K562 (cell line): Measurements from ENCODE around the gene ABLIM1. TPM values are rescaled to one million over a fixed set of nuclear protein-coding genes. Genes with fewer than 3 reads are reported as not detected.
A peak's percentile ranks its signal among the peaks of the same experiment; 100 is the strongest.

ENCODE experiments used
- CBFA2T3 ChIP-seq: fragments of 450-650 bp; IDR thresholded peaks from 2 replicates; pipeline ENCODE4 v1.6.1; 2017
- CREB3 ChIP-seq: fragments of 450-650 bp; conservative IDR thresholded peaks from 2 replicates; pipeline ENCODE4 v1.6.1; 2016; ENCODE audit warnings: missing genetic modification characterization, low read depth, mild to moderate bottlenecking, missing compliant biosample characterization, moderate library complexity
- DDX20 ChIP-seq: fragments of 450-650 bp; IDR thresholded peaks from 2 replicates; pipeline ENCODE4 v1.6.1; 2016; ENCODE audit warnings: missing genetic modification characterization, low read depth, mild to moderate bottlenecking, missing compliant biosample characterization, moderate library complexity
- DIDO1 ChIP-seq: fragments of 450-650 bp; IDR thresholded peaks from 2 replicates; pipeline ENCODE4 v1.6.1; 2016; ENCODE audit warnings: low read depth, missing biosample characterization, missing genetic modification characterization
- DLX4 ChIP-seq: fragments of 250-450 bp; sonication (Bioruptor Pico); IDR thresholded peaks from 2 replicates; pipeline ENCODE4 v1.6.1; 2021; ENCODE audit warnings: mild to moderate bottlenecking
- FOSL1 ChIP-seq: fragments of 200-800 bp; sonication (Bioruptor generic); conservative IDR thresholded peaks from 2 replicates; pipeline ENCODE4 v1.6.1; 2016; ENCODE audit warnings: missing genetic modification characterization, missing compliant biosample characterization
- HDAC8 ChIP-seq: fragments of 450-650 bp; IDR thresholded peaks from 2 replicates; pipeline ENCODE4 v1.6.1; 2016; ENCODE audit warnings: mild to moderate bottlenecking, missing genetic modification characterization, moderate library complexity, missing compliant biosample characterization
- KDM5B ChIP-seq: fragments of 200-600 bp; sonication (generic); IDR thresholded peaks from 2 replicates; pipeline ENCODE4 v1.6.1; 2012; ENCODE audit warnings: low read depth, mild to moderate bottlenecking, moderate library complexity, low read length, control low read depth, inconsistent platforms; ENCODE audit not compliant: insufficient replicate concordance
- KLF1 ChIP-seq: fragments of 450-650 bp; IDR thresholded peaks from 2 replicates; pipeline ENCODE4 v1.6.1; 2016; ENCODE audit warnings: missing genetic modification characterization, missing compliant biosample characterization
- MTA2 ChIP-seq: fragments of 450-650 bp; IDR thresholded peaks from 2 replicates; pipeline ENCODE4 v1.6.1; 2016; ENCODE audit warnings: low read depth
- MYNN ChIP-seq, 2 experiments: sonication (generic); formaldehyde crosslinking in 1 of 2; IDR thresholded peaks; 2 replicates each; pipeline versions ENCODE4 v1.5.0 to v1.6.1; 2016 to 2020; ENCODE audit warnings: antibody characterized with exemption in 1 of 2, missing genetic modification reagents in 1 of 2
- NR2F6 ChIP-seq: fragments of 450-650 bp; formaldehyde crosslinking; IDR thresholded peaks from 2 replicates; pipeline ENCODE4 v1.4.0; 2020; ENCODE audit warnings: mild to moderate bottlenecking
- PHB2 ChIP-seq: fragments of 450-650 bp; IDR thresholded peaks from 2 replicates; pipeline ENCODE4 v1.6.1; 2017; ENCODE audit warnings: low read depth
- PML ChIP-seq: IDR thresholded peaks from 2 replicates; pipeline ENCODE4 v1.6.1; 2012; ENCODE audit warnings: low read length, inconsistent platforms
- SMC3 ChIP-seq: conservative IDR thresholded peaks from 2 replicates; pipeline ENCODE4 v1.6.1; 2011; ENCODE audit warnings: low read depth, low read length, improper control_type of control experiment; ENCODE audit not compliant: insufficient read depth
- STAT5A ChIP-seq: IDR thresholded peaks from 2 replicates; pipeline ENCODE4 v1.6.1; 2012; ENCODE audit warnings: low read length, inconsistent platforms, borderline replicate concordance
- TAF7 ChIP-seq: fragments of 450-650 bp; IDR thresholded peaks from 2 replicates; pipeline ENCODE4 v1.6.1; 2016; ENCODE audit warnings: missing genetic modification characterization, missing compliant biosample characterization
- THAP12 ChIP-seq: fragments of 250-450 bp; sonication (Bioruptor Pico); IDR thresholded peaks from 2 replicates; pipeline ENCODE4 v1.9.0; 2021; ENCODE audit warnings: mild to moderate bottlenecking, inconsistent platforms
- XRCC3 ChIP-seq: fragments of 450-650 bp; IDR thresholded peaks from 2 replicates; pipeline ENCODE4 v1.6.1; 2017; ENCODE audit warnings: mild to moderate bottlenecking, moderate library complexity
- XRCC5 ChIP-seq: fragments of 200-400 bp; formaldehyde crosslinking; IDR thresholded peaks from 2 replicates; pipeline ENCODE4 v1.6.1; 2017; ENCODE audit warnings: low read depth, mild to moderate bottlenecking, low read length
- ZNF184 ChIP-seq: sonication (generic); formaldehyde crosslinking; IDR thresholded peaks from 2 replicates; pipeline ENCODE4 v1.5.0; 2020; ENCODE audit warnings: missing genetic modification reagents
- polyA plus RNA-seq, 8 experiments: library from polyadenylated mRNA; depleted of rRNA in 4 of 8; stranded (reverse) in 5 of 8; unstranded in 3 of 8; fragments of >200 nt; fragmentation: Nextera tagmentation in 2 of 8; fragmentation: Illumina TruSeq in 1 of 8; extraction: Ambion mirVana in 2 of 8; extraction: Trizol in 1 of 8; gene quantifications; 2 replicates each; pipeline versions ENCODE4 v1.2.1 to v1.2.3, GENCODE V29; 2011 to 2014; ENCODE audit warnings: inconsistent platforms in 1 of 8, missing spikeins in 1 of 8
- total RNA-seq, 7 experiments: library from RNA; depleted of rRNA in 6 of 7; stranded (reverse); fragments of >200 nt in 6 of 7; fragmentation: Illumina TruSeq in 2 of 7; extraction: Trizol in 2 of 7; gene quantifications; 2 replicates each; pipeline versions ENCODE4 v1.2.1 to v1.2.3, GENCODE V29; 2011 to 2021; ENCODE audit warnings: low replicate concordance in 1 of 7
- TF ChIP-seq, protein P1 (sequence below): fragments of 450-650 bp; IDR thresholded peaks from 2 replicates; pipeline ENCODE4 v1.6.1; 2016
- TF ChIP-seq, protein P2 (sequence below): sonication (generic); formaldehyde crosslinking; IDR thresholded peaks from 2 replicates; pipeline ENCODE4 v1.8.1; 2023; ENCODE audit warnings: mild to moderate bottlenecking, missing genetic modification reagents

The ABLIM1 gene
- total and polyA plus RNA-seq, 9 of the 15 experiments (the other 6 are each of a cell fraction or from before 2014, with no cell fraction given): 0.07 to 0.49 (median 0.14) TPM; not detected in 6

DNA sequence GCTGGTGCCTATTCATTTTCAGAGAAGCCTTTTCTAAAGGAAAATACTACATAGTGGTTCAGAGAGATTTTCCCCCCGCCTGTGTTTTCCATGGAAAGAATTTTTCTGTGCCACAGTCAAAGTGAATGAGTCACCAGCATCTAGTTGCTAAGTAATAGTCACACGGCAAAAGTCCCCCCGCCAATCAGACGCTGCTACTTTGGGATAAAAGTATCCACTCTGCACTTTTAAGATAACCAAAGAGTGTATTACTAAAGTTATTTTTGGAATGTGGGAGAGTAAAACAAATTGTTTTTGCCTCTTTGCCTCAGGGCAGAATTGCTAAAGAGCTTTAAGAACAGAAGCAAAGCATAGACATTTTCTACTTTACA is 23.5 kb downstream of the ABLIM1 start (continued):
- TF ChIP-seq MYNN (IDR thresholded peaks at IDR 0.05) (peak; percentile 96), MYNN (CRISPR knock-in tag; IDR thresholded peaks at IDR 0.05) (no peak), CBFA2T3 (peak; percentile 52), KLF1 (tag) (no peak), THAP12 (CRISPR knock-in tag) (no peak), PML (no peak), DDX20 (tag) (no peak), SMC3 (no peak), STAT5A (no peak), DLX4 (CRISPR knock-in tag) (no peak), KDM5B (no peak), NR2F6 (CRISPR knock-in tag) (no peak), MTA2 (no peak), CREB3 (no peak), ZNF184 (CRISPR knock-in tag) (no peak), DIDO1 (tag) (no peak), XRCC3 (no peak), XRCC5 (no peak), TAF7 (no peak), FOSL1 (tag) (peak; percentile 83), HDAC8 (tag) (no peak), PHB2 (no peak)
- TF ChIP-seq, protein P1, sequence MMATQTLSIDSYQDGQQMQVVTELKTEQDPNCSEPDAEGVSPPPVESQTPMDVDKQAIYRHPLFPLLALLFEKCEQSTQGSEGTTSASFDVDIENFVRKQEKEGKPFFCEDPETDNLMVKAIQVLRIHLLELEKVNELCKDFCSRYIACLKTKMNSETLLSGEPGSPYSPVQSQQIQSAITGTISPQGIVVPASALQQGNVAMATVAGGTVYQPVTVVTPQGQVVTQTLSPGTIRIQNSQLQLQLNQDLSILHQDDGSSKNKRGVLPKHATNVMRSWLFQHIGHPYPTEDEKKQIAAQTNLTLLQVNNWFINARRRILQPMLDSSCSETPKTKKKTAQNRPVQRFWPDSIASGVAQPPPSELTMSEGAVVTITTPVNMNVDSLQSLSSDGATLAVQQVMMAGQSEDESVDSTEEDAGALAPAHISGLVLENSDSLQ: peak; percentile 58
- TF ChIP-seq, protein P2, sequence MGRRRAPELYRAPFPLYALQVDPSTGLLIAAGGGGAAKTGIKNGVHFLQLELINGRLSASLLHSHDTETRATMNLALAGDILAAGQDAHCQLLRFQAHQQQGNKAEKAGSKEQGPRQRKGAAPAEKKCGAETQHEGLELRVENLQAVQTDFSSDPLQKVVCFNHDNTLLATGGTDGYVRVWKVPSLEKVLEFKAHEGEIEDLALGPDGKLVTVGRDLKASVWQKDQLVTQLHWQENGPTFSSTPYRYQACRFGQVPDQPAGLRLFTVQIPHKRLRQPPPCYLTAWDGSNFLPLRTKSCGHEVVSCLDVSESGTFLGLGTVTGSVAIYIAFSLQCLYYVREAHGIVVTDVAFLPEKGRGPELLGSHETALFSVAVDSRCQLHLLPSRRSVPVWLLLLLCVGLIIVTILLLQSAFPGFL: no peak
- TF ChIP-seq, all 486 proteins: peak for 15
